GM18502 (cell line): ENCODE data around the gene KCNH5.
"Not testable (repeated sequence)": the region's sequence is repeated elsewhere in the genome, so short reads cannot be mapped to it uniquely, and the experiment has no call there.

ENCODE experiments used
- ATAC-seq: cut with Tn5 transposase; IDR thresholded peaks from one replicate; pipeline ENCODE4 v1.9.1; 2021; ENCODE audit warnings: mild to moderate bottlenecking; ENCODE audit not compliant: unreplicated experiment, poor library complexity

The KCNH5 gene

GRCh38 chr14:62897771-62898170, 147.5 kb downstream of the KCNH5 start:
- ATAC-seq: no peak

GRCh38 chr14:62896932-62897456, 148.3 kb downstream of the KCNH5 start:
- no peak for ATAC-seq

DNA sequence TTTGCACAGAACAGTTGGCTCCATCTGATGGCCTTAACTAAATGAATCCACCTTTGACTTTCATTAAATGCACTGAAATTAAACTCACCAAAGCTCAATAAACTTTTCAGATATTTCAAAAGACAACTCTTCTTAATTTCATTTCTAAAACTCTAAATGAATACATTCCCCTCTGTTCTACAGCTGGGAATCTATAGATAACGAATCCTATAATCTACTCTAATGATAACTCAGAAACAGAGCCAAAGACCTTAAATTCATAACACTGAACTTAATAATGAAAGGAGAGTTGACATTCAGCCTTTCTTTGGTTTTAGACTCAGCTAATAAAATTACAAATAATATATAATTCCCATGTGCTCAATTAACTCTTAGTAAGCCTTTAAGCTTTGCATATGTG, 150.5 kb downstream of the KCNH5 start:
- ATAC-seq: no peak

DNA sequence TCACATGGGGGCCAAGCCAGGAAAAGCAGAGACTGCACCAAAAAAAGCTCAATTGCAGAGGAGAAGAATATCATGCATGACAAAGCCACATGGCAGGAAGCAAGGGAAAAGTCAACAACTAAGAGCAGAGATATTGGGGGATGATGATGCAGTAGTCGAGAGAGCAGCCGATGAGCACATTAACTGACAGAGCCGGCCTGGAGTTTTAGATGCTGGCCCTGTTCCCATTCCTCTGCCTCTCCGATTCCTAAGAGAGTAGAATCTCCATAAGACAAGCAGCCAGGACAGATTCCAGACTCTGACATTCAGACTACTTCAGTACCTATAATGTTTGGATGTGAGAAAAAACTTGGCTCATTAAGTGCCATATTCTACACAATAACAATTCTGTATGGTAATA, 155.9 kb downstream of the KCNH5 start:
- ATAC-seq: no peak

DNA sequence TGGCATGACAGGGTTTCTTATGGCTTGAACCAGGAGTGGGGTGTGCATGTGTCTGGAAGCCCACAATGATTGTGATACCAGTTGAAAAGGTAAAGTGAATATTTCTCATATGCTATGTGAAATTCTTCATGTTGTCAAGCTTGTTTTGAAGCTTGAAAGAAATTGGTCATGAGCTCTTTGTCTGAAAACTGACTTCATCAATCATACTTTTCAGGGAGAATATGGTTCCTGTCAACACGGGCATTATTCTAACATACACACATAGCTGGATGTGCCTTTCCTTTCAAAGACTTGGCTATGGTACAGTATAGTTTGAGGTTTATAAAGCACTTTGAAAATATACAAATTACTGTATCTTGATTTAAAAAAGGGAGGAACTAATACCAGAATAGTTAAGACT, 158.8 kb downstream of the KCNH5 start:
- no peak for ATAC-seq

GRCh38 chr14:62885451-62885850, 159.8 kb downstream of the KCNH5 start:
- ATAC-seq: no peak

DNA sequence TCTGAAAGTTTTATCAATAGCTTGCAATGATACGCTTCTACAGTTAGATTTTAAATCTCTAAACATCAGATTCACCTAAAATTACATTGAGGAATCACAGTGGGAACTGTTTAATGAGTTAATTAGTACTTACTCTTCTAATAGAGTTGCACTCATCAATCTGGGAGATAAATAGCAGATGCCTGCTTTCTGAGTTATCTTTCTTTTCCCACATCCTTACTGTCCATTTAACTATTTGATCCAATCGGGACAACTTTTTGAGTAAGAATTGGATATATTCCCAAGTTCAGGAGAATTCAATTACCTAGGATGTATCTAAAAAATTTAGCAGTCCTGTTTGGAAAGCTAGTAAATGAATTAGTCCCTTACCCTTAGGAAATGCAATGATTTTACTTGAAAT, 162.3 kb downstream of the KCNH5 start:
- no peak for ATAC-seq

GRCh38 chr14:62866376-62866775, 178.9 kb downstream of the KCNH5 start:
- no peak for ATAC-seq

- no peak for ATAC-seq
Observed at GRCh38 chr14:62864588-62864987, 180.7 kb downstream of the KCNH5 start.

DNA sequence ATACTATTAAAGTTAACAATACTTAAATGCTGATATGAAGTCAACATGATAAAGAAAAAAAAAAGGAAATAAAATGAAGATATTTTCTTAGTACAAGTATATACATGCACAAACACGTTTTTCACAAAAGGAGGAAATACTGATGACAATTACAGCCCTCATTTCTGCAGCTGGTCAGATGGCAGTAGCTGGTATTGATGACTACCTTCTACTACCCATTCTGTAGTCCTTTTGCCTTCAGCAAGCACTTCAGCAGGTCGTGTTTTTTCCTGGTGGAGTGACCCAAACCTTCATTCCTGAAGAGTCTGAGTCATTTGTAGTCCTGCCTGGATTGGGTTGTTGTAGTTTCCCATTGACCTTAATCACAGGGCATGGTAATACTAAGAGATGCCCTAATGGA, 187.2 kb downstream of the KCNH5 start:
- ATAC-seq: not testable (repeated sequence)

GRCh38 chr14:62854951-62855350, 190.3 kb downstream of the KCNH5 start:
- no peak for ATAC-seq

GRCh38 chr14:62847168-62847567, 198.1 kb downstream of the KCNH5 start:
- no peak for ATAC-seq

- ATAC-seq: no peak
Observed at GRCh38 chr14:62844546-62844945, 200.7 kb downstream of the KCNH5 start.

DNA sequence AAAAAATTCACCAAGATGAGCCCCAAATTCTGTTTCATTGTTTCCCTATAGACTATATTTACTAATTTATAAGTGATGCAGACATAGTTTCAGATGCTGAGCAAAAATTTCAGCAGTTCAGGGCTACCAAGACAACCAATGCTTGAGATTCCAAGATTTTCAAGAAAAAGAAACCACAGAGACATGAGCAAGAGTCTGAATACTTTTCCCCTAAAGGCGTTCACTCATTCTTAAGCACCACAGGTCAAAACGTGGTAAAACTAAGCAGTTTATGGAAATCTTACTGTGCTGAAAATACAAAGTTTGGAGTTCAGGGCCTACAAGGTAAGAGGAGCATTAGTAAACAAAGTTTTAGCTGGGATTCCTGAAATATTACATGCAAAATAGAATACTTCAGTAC, 221.2 kb downstream of the KCNH5 start:
- ATAC-seq: no peak

- no peak for ATAC-seq
Observed at GRCh38 chr14:62819931-62820330, 225.3 kb downstream of the KCNH5 start.

- ATAC-seq: no peak
Observed at GRCh38 chr14:62807636-62808035, 237.6 kb downstream of the KCNH5 start.

GRCh38 chr14:62800577-62800976, 244.7 kb downstream of the KCNH5 start:
- no peak for ATAC-seq

DNA sequence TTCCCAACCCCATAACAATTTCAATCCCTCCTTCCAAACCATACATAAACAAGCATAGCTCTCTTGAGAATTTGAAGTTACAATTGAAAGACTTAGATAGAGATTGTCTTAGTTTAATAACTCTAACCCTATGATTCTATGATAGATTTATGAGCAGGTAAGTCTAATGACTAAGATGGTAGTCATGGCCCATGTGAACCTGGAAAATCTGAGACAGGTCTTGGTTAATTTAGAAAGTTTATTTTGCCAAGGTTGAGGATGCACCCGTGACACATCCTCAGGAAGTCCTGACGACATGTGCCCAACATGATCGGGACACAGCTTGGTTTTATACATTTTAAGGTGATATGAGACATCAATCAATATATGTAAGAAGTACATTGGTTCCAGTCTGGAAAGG, 248.8 kb downstream of the KCNH5 start:
- no peak for ATAC-seq

DNA sequence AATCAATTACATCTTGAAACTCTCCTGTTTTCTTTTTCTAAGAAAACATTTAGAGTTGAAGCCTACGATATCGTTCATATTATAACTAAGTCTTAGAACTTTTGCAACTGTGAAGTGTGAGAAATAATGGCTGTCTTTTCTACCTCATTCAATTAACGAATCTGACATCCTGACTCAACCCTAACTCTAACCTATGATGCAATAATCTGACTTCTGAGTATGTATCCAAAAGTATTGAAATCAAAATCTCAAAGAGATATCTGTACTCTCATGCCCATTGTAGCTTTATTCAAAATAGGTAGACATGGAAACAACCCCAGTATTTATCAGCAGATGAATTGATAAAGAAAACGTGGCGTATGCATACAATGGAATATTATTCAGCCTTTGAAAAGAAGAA, 252.7 kb downstream of the KCNH5 start:
- ATAC-seq: no peak

DNA sequence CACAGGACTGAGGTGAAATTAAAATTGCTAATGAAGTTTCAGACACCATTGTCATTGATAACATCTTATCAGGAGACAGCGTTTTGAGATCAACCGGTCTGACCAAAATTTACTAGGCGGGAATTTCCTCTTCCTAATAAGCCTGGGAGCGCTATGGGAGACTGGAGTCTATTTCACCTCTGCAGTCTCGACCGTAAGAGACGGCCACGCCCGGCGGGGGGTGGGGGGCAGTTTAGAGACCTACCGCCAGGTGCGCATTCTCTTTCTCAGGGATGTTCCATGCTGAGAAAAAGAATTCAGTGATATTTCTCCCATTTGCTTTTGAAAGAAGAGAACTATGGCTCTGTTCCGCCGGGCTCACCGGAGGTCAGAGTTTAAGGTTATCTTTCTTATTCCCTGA, 263.9 kb downstream of the KCNH5 start:
- not testable (repeated sequence) for ATAC-seq

DNA sequence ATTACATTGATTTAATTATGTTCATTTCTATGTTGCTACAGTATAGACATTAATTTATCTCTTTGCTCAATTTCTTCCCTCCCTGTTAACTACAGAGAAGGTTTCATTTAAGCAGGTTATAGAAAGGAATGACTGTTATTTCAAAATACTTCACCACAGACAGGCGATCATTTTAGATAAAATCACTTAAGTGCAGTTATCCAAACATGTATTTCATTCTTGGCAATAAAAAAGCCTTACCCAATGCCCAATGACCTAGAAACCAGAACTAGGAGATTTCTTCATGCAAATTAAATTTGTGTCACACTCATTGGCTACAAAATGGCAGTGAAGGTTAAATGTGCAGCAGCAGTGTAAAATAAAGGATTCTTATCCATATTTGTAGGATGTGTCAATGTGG, 266.4 kb downstream of the KCNH5 start:
- ATAC-seq: no peak

DNA sequence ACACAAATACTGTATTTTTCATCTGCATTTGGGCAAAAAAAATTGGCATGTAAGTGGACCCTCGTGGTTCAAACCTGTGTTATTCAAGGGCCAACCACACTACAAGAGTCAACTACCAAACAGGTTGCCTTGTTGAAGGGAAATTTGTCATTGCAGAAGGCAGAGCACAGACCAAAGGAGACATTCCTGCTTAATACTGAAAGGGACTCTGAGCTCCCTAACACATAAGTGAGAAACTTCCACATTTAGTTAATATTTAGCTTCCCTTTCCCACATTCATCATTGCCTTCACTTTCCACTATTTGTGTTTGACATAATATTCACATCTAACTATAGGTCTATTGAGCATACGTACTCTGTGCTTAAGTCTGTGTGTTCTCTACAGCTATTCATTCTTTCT, 266.9 kb downstream of the KCNH5 start:
- ATAC-seq: no peak

- no peak for ATAC-seq
Observed at GRCh38 chr14:62777510-62777909, 267.7 kb downstream of the KCNH5 start.
